Uterus (tissue), 2 donors: Measurements from ENCODE around the gene COPA.

Source experiments
- POLR2A ChIP-seq, 2 donors: fragments of 450-650 bp; IDR thresholded peaks; one replicate each; pipeline ENCODE4 v1.6.1; 2016; ENCODE audit warnings: antibody characterized with exemption in 2 of 2, mild to moderate bottlenecking in 1 of 2, moderate library complexity in 1 of 2
- TF ChIP-seq, protein P1 (sequence below), 4 experiments: fragments of 200-600 bp in 2 of 4; fragments of 450-650 bp in 2 of 4; sonication (generic) in 2 of 4; IDR thresholded peaks; one replicate each; pipeline ENCODE4 v1.5.1; 2016 to 2019; ENCODE audit warnings: antibody characterized with exemption in 4 of 4, mild to moderate bottlenecking in 2 of 4, moderate library complexity in 1 of 4

DNA sequence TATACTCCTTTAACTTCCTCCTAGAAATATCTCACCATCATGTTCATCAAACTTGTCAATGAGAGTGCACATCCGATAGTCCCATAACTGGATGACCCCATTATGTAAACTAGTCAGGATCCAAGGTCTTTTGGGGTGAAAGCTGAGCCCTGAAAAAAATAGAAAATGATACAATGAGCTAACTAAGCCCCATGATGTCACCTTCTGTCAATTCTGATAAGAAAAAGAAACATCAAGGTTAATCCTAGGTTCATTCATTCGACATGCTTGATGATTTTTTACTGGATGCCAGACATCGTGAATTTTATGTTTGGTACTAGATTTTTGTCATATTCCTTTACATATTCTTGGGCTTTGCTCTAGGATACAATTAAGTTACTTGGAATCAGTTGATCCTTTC is 2.9 kb downstream of the COPA start:
- no peak for TF ChIP-seq POLR2A (IDR thresholded peaks at IDR 0.05)
- TF ChIP-seq, protein P1, sequence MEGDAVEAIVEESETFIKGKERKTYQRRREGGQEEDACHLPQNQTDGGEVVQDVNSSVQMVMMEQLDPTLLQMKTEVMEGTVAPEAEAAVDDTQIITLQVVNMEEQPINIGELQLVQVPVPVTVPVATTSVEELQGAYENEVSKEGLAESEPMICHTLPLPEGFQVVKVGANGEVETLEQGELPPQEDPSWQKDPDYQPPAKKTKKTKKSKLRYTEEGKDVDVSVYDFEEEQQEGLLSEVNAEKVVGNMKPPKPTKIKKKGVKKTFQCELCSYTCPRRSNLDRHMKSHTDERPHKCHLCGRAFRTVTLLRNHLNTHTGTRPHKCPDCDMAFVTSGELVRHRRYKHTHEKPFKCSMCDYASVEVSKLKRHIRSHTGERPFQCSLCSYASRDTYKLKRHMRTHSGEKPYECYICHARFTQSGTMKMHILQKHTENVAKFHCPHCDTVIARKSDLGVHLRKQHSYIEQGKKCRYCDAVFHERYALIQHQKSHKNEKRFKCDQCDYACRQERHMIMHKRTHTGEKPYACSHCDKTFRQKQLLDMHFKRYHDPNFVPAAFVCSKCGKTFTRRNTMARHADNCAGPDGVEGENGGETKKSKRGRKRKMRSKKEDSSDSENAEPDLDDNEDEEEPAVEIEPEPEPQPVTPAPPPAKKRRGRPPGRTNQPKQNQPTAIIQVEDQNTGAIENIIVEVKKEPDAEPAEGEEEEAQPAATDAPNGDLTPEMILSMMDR (IDR thresholded peaks at IDR 0.05) = no peak
